ENCODE measurements around the gene NABP2. TPM values are rescaled to one million over a fixed set of nuclear protein-coding genes. Genes with fewer than 3 reads are reported as not detected.
"Not testable (repeated sequence)": the region's sequence is repeated elsewhere in the genome, so short reads cannot be mapped to it uniquely, and the experiment has no call there.

The NABP2 gene
- 57.1 and 69.9 TPM in 2 replicates for total RNA-seq (2014; rRNA removed; shearing (Covaris generic))

DNA sequence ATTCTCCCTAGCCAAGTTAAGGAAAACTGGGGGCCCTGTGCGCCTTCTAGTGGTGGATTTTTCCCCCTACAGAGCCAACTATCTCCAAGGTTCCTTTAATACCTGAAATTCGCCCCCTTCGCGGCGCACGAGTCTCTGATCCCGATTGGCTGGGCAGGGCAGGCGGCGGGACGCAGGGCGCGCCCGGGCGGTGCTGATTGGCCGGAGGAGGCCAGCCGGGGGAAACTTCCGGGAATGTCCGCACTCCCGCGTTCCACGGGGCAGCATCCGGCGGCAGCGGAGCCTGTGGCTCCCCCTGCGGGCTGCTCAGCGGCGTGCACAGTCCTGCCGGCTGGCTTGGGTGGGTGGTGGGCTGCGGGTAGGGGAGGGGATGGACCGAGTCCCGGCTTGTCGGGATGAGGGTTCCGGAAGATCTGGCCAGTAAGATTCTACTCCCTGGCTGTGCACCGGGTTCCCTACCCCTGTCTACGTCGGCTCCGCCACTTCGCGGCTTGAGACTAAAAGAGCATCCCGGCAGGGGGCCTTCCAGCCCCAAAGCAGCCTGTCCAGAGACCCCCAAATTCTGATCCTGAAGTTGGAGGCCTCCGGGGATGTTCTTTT, at the start of gene NABP2:
Gene NABP2, plus strand, starts transcription at position 241 of the 600 bp plus-strand sequence. CDS start 515 bp downstream, outside the sequence.
- DNase-seq (ENCODE audit: low spot score) = peak; percentile 99

DNA sequence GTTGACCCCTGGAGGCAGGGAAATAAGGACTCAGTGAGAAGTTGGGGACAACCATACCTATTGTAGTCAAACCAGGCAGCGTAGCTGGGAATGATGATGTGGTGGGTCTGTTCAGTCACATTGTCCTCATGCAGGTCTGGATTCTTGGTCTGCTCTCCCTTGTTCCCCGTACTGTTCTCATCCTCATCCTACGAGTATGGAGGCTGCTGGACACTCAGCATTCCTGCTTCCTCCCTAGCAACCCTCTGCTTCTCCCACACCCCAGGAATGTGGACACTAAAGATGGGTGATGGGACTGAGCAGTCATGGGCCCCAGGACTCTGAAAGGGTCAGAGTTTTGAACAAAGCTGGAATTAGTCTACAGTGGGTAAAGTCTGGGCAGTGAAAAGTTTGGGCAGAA, 45.8 kb upstream of the NABP2 start:
- no peak for DNase-seq (ENCODE audit: low spot score)

DNA sequence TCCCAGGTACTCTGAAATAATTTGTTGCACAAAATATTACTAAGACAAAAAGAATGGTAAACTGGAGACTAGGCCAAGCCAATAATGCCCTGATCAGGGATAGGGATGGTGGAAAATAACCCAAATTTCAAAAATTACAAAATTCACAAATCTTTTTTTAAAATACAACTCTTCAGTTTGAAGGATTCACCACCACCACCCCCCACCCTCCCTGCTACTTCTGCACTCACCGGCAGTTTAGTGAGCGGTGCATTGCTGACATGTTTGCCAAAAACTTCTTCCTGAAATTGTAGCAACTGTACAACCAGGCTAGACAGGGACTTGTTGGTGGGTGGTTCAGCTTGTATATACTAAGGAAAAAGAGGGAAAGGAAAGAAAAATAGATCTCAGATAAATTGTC, 37.2 kb upstream of the NABP2 start:
- no peak for DNase-seq (ENCODE audit: low spot score)

- DNase-seq (ENCODE audit: low spot score) = no peak
These were observed 35.9 kb upstream of the NABP2 start for GRCh38 chr12:56188131-56188777.

- no peak for DNase-seq (ENCODE audit: low spot score)
These were observed 35.4 kb upstream of the NABP2 start for GRCh38 chr12:56188778-56189098.

DNA sequence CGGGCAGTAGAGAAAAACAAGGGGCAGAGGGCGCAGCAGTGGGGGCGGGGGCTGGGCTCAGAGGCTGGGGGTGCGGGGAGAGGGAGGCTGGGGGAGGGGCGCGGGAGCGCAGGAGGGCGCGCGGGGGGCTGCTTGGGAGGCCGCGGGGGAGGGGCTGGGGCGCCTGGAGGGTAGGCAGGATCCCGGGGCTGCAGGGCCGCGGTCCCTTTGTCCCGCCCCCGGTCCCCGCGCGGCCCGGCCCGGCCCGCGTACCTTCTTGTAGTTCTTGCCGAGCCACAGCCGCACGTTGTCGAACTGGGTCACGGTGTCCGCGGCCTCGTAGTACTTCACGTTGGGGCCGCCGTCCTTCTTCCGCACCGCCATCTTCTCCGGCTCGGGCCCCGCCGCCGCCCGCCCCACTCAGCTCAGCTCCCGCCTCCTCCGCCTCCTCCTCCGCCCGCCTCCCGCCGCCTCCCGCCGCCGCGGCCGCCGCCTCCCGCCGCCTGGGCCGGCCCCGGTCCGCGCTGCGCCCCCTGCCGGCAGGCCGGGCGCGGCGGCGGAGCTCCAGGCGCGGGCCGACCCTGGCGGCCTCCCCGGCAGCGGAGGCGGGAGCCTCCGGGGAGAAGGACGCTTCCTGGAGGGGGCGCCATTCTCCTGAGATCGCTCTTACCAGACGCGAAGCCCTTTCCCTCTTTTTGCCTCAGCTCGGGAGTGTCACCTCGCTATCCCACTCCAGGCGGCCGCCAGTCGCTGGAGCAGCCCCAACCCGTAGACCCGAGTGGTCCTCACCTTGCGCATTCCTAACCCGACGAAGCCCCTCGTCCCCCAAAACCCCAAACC, 34.8 kb upstream of the NABP2 start, which contains the start of gene SMARCC2:
Gene SMARCC2, minus strand, starts transcription at position 385 of the 819 bp plus-strand sequence. Its CDS starts 22 bp downstream, at position 363.
- peak; percentile 91 for DNase-seq (ENCODE audit: low spot score)

- DNase-seq (ENCODE audit: low spot score) = peak; percentile 95
These were observed 34.0 kb upstream of the NABP2 start for GRCh38 chr12:56189918-56190694.

GRCh38 chr12:56190695-56191155, 33.4 kb upstream of the NABP2 start:
- peak; percentile 39 for DNase-seq (ENCODE audit: low spot score)

DNA sequence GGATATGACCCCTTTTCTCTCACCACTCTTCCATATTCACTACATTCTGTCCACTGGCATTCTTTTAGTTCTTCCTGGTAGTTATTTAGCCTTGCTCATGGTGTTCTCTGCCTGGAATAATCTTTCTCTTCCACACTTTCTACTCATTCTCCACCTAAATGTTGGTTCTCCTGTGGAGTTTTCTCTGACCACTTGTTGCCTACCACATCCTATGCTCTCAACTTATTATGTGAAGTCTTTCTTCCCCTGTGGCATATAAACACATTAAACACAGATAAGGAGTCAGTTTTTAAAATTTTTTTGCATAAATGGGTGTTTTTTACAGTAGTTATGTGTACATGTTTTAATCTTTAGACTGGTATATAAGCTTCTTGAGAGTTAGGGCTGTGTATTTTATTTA, 31.6 kb upstream of the NABP2 start:
- no peak for DNase-seq (ENCODE audit: low spot score)

DNA sequence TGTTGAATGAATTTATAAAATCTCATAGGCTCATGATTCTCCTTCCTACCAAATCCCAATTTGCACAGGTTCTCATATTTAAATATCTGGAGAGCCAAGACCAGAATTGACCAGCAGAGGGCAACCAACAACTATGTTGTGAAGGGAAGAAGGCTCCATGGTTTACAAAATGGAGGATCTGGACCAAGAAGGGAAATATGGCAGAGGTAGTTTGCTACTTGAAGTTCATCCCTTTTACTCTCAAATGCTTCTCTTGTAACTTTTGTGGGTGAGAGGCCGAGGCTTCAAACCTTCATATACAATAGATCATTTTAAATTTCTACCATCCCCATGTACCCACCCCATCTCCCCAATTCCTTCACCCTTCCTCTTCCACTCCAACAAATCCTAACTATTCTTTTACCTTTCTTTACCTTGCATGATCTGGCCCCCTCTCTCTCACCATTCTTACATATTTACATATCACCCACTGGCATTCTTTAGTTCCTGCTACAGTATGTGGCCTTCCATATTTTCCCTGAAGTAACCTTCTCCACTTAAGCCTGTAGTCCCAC, 31.0 kb upstream of the NABP2 start:
- peak; percentile 91 for DNase-seq (ENCODE audit: low spot score)

GRCh38 chr12:56196818-56197550, 27.2 kb upstream of the NABP2 start:
- not testable (repeated sequence) for DNase-seq (ENCODE audit: low spot score)

GRCh38 chr12:56197921-56198635, 26.1 kb upstream of the NABP2 start:
- no peak for DNase-seq (ENCODE audit: low spot score)

DNA sequence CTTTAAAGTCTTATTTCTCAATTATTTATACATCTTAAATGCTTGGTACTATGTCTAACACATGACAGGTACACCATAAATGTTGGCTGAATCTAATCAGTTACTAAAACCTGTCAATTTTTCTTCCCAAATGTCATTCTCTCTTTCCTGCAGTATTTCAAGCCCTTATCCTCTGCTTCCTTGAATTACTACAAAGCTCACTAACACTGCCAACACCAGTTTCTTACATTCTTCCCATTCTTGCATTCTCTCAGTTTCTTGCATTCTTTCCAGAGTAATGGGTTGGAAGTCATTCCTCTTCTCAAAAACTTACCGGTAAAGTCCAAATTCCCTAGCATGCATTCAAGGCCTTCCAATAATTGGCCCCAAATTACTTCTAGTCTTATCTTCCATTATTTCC, 25.3 kb upstream of the NABP2 start:
- DNase-seq (ENCODE audit: low spot score) = no peak

- DNase-seq (ENCODE audit: low spot score) = peak; percentile 7
These were observed 21.8 kb upstream of the NABP2 start for GRCh38 chr12:56202366-56202765.

DNA sequence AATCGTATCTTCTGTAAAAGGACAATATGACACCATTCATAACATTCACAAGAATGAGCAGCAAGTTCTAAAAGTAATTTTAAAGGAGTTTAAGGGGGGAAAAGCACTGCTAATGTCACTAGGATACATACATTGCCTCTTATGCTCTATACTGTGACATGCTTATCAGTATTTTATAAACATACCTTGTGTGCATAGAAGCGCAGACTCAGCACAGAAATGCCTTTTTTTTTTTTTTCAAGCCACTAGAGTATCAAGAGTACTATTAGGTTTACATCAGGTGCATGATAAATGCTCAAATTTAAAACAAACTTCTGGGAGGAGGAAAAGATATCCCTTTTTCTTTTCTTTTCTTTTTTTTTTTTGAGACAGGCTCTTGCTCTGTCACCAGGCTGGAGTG, 21.3 kb upstream of the NABP2 start:
- DNase-seq (ENCODE audit: low spot score) = no peak

DNA sequence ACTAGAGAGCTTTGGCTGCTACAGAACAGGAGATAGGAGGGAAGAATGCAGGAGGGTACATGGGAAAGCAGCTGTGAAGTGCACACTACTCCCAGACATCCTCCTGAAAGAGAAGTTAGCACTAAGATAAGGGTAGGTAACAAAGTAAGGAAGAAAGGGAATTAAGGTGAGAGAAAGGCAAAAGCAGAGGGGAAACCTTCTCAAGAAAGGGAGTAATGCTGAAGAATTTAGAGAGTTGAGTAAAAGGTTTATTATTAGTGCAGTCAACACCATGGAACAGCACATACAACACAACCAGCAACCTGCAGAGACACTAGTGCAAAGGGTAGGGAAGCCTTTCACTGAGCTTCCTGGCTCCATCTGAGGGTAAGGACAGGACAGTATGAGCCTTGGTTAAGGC, 19.9 kb upstream of the NABP2 start:
- DNase-seq (ENCODE audit: low spot score) = no peak

DNA sequence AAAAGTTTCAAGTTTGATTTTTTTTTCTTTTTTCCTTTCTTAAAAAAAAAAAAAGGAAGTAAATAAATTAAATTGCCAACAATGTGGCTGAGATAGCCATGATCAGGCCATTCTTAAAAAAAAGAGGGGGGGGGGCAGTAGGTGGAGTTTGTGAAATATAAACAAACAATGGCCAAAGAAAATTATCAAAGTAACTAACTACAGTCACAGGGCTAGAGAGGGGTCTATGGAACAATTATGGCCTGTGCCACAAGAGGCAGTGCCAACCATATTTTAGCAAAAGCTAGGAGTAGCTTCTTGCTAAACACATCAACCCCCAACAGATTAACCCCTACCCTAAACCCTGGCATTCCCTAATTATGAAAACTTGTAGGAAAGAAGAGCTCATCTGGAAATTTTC, 18.7 kb upstream of the NABP2 start:
- no peak for DNase-seq (ENCODE audit: low spot score)

- peak; percentile 70 for DNase-seq (ENCODE audit: low spot score)
These were observed 17.5 kb upstream of the NABP2 start for GRCh38 chr12:56206452-56207166.

DNA sequence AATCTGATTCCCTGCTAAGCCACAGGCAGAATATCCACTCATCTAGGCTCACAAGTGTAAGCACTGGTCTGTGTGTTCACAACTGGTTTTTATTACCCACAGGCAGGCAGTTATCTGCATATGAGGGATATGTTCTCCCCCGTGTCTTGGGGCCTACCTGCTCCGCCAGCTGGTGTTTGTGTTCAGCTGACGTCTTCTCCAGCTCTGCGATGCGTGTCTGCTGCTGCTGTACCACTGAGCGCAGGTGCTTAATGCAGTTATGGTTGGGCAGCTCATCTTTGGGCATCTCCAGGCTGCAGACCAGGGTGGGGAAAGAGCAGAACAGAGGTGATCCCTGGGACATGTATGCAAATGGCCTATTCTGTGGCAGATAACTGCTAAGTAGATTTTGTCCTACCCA, 16.1 kb upstream of the NABP2 start:
- DNase-seq (ENCODE audit: low spot score) = no peak
